Measurements from ENCODE around the gene YIF1A. TPM values are rescaled to one million over a fixed set of nuclear protein-coding genes. Genes with fewer than 3 reads are reported as not detected.
A peak's percentile ranks its signal among the peaks of the same experiment; 100 is the strongest.

Gene YIF1A
- total RNA-seq, 4 donors from 2014 or later, result 57.7 to 92.5 (median 85.4) TPM

DNA sequence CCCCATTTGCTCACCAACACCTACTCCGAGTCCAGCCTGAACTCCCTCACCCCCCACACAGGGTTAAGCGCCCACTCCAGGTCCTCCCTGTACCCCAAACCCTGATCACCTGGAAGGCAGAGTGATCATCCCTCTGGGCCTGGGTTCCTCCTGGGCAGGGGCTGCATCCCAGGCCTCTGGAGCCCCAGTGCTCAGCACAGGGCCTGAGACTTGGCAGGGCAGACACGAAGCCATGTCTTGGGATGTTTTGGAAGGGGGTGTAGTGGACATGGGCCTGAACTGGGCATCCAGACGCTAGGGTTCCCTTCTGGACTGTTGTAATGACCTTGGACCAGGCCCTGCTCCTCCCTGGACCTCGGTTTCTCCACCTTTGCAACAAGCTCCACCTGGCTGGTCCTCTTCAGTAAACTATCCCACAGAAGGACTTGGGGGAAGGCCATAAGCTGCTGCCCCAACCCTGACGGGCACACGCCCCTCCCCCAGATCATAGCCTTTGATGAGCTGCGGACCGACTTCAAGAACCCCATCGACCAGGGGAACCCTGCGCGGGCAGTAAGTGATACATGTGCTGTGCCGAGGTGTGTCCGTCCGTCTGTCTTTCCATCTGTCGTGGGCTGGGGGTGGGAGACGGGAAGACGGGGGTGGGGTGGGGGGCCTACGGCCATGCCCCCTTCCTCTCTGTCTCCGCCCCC, 7.0 kb downstream of the YIF1A start:
- intact Hi-C loops (cut with DNase I), result loop anchor here (5.0 kb wide), 1 partner anchor 60 kb away; no protein-coding TSS in a partner anchor
- H3K27ac ChIP-seq (replicated peaks in 1 of 4), result no peak overlapping the region
- WGBS, result 24% methylated on average over 11 of the region's 20 CpGs
- DNase-seq (ENCODE audit: extremely low spot score), result no peak
- no peaks in the 10 kb centered on the region for H3K27me3 ChIP-seq
- peaks cover 28 to 59% (median 34%) of the 10 kb centered on the region in 4 donors for H3K4me1 ChIP-seq
- no peak overlapping the region for H3K4me3 ChIP-seq
- peaks cover 0 to 32% (median 13%) of the 10 kb centered on the region in 4 donors for H3K36me3 ChIP-seq
- no peak for TF ChIP-seq EP300 (IDR thresholded peaks at IDR 0.05)
- H3K9me3 ChIP-seq, result no peaks in the 10 kb centered on the region

DNA sequence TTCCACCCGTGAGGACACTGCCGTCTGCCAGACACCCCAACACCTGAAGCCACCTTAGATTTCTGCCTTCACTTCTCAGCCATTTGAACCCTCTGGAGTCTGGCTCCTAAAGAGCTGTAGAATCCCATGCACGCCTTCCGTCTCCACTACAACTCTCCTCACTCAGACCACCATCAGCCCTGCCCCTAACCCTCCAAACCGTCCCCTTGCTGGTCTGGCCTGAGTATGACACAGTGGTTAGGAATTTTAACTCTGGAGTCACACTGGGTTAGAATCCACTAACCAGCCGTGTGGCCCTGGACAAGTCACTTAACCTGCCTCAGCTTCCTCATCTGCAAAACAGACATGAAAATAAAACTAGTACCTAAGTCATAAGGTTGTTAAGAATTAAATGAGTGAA, 7.9 kb downstream of the YIF1A start:
- Histone ChIP-seq H3K27me3 (no peaks in the 10 kb centered on the region), H3K27ac (replicated peaks in 1 of 4) (no peak overlapping the region), H3K36me3 (peaks cover 0 to 35% (median 22%) of the 10 kb centered on the region in 4 donors), H3K9me3 (no peaks in the 10 kb centered on the region), H3K4me1 (peaks cover 26 to 49% (median 32%) of the 10 kb centered on the region in 4 donors), H3K4me3 (no peak overlapping the region)
- TF ChIP-seq, protein P1, sequence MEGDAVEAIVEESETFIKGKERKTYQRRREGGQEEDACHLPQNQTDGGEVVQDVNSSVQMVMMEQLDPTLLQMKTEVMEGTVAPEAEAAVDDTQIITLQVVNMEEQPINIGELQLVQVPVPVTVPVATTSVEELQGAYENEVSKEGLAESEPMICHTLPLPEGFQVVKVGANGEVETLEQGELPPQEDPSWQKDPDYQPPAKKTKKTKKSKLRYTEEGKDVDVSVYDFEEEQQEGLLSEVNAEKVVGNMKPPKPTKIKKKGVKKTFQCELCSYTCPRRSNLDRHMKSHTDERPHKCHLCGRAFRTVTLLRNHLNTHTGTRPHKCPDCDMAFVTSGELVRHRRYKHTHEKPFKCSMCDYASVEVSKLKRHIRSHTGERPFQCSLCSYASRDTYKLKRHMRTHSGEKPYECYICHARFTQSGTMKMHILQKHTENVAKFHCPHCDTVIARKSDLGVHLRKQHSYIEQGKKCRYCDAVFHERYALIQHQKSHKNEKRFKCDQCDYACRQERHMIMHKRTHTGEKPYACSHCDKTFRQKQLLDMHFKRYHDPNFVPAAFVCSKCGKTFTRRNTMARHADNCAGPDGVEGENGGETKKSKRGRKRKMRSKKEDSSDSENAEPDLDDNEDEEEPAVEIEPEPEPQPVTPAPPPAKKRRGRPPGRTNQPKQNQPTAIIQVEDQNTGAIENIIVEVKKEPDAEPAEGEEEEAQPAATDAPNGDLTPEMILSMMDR (IDR thresholded peaks at IDR 0.05), result no peak
- TF ChIP-seq EP300 (IDR thresholded peaks at IDR 0.05), result no peak
- no peak for TF ChIP-seq POLR2AphosphoS5 (IDR thresholded peaks at IDR 0.05)
- no peak for TF ChIP-seq POLR2A (IDR thresholded peaks at IDR 0.05; ENCODE audit: low read depth)
- DNase-seq (ENCODE audit: extremely low spot score), result no peak
- WGBS, result 89% methylated on average over 6 of the region's 6 CpGs
- intact Hi-C loops (cut with DNase I), result loop anchor here (5.0 kb wide), 1 partner anchor 59 kb away; no protein-coding TSS in a partner anchor

DNA sequence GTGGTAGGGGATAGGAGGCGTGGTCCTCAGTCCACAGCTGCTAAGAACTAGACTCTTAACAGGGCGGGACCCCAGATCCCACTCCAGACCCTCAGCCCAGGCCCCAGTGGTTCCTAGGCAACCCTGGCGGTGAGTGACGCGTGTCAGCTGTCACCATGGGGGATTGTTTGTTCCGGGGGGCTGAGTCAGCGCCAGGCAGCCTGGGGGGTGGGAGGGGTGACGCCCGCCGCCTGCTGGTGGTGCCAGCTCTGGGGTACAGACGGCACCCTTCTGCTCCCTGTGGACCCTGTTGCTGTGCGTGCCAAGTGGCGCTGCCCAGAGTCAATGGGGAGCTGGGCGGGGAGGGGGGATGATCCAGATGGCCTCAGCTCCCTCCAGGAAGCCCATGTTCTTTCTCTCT, 8.5 kb downstream of the YIF1A start:
- H3K36me3 ChIP-seq, result peaks cover 0 to 38% (median 26%) of the 10 kb centered on the region in 4 donors
- H3K4me1 ChIP-seq, result peaks cover 20 to 44% (median 31%) of the 10 kb centered on the region in 4 donors
- no peaks in the 10 kb centered on the region for H3K9me3 ChIP-seq
- H3K4me3 ChIP-seq, result no peak overlapping the region
- DNase-seq (ENCODE audit: extremely low spot score), result no peak
- TF ChIP-seq POLR2AphosphoS5 (IDR thresholded peaks at IDR 0.05) (no peak), EP300 (IDR thresholded peaks at IDR 0.05) (no peak), POLR2A (IDR thresholded peaks at IDR 0.05; ENCODE audit: low read depth) (no peak)
- TF ChIP-seq, protein P1 (IDR thresholded peaks at IDR 0.05), result no peak
- no peak overlapping the region for H3K27ac ChIP-seq (replicated peaks in 1 of 4)
- 87% methylated on average over 13 of the region's 14 CpGs for WGBS
- intact Hi-C loops (cut with DNase I), result loop anchor here (5.0 kb wide), 1 partner anchor 58 kb away; no protein-coding TSS in a partner anchor
- no peaks in the 10 kb centered on the region for H3K27me3 ChIP-seq

DNA sequence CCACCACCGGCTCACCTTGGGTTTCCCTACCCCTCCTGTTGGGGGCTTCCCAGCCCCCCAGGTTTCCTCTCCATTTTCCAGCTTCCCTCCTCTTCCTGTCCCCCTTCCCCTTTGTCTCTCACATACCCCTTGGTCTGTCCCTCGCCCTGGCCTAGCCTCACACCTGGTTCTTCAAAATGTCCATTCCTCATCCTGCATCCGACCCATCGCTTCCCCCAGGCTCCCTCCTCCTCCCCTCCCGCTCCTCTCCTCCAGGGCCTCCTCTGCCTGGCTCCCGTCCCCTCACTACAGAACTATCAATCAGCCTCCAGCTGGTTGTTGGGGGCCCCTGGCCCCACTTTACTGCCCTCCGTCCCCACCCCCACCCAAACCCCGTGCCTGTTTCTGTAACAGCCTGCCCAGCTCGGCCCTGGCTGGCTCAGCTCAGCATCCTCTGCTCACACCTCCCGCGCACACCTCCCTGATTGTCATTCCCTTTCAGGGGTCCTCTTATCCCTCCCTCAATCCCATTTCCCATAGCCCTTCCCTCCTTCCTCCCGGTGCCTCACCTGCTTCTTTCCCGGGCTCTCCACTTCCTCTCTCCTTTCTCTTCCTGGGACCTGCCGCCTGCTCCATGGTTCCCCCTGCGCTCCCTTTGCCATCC, 9.7 kb downstream of the YIF1A start:
- no peak for DNase-seq (ENCODE audit: extremely low spot score)
- TF ChIP-seq EP300 (IDR thresholded peaks at IDR 0.05) (no peak), POLR2AphosphoS5 (IDR thresholded peaks at IDR 0.05) (no peak), POLR2A (IDR thresholded peaks at IDR 0.05; ENCODE audit: low read depth) (no peak)
- TF ChIP-seq, protein P1 (IDR thresholded peaks at IDR 0.05), result no peak
- Histone ChIP-seq H3K4me3 (no peak overlapping the region), H3K9me3 (no peaks in the 10 kb centered on the region), H3K36me3 (peaks cover 8 to 38% (median 30%) of the 10 kb centered on the region in 4 donors), H3K4me1 (peaks cover 17 to 37% (median 29%) of the 10 kb centered on the region in 4 donors), H3K27ac (replicated peaks in 1 of 4) (no peak overlapping the region), H3K27me3 (no peaks in the 10 kb centered on the region)
- intact Hi-C loops (cut with DNase I), result no loop called here
- 62% methylated on average over 15 of the region's 15 CpGs for WGBS

DNA sequence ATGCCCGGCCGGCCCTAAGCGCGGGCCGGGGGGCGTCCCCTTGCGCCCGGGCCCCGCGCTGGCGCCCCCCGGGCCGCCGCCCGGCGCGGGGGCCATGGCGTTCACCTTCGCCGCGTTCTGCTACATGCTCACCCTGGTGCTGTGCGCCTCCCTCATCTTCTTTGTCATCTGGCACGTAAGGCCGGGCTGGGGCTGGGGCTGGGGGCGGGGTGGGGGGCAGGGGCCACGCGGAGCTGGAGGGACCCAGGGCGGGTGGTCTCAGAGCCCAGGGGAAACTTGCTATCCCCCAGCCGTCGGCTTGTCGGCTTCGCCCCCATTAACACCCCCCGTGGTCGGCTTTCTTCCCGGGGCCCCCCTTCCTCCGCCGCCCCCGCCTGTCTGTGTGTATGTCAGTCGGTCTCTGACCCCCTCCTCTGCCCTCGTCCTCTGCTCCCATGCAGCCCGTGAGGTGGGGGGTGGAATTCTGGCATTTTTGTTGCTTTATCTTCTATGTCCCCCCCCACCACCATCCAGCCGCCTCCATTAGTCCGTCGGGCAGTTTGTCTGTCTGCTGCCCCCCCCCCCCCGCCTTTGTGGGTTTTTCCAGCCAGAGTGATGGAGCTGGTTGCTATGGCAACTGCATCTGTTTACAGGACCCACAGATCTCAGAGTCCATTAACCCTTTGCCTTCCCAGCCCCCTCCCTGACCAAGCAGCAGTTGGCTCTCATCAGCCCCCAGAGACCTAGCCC, 10.4 kb downstream of the YIF1A start:
- TF ChIP-seq, protein P1 (IDR thresholded peaks at IDR 0.05), result no peak
- TF ChIP-seq EP300 (IDR thresholded peaks at IDR 0.05) (no peak), POLR2AphosphoS5 (IDR thresholded peaks at IDR 0.05) (no peak)
- H3K36me3 ChIP-seq, result peaks cover 15 to 38% (median 34%) of the 10 kb centered on the region in 4 donors
- 7% methylated on average over 6 of the region's 45 CpGs for WGBS
- H3K27me3 ChIP-seq, result no peaks in the 10 kb centered on the region
- peaks cover 17 to 37% (median 29%) of the 10 kb centered on the region in 4 donors for H3K4me1 ChIP-seq
- intact Hi-C loops (cut with DNase I), result no loop called here
- H3K4me3 ChIP-seq, result peak overlapping the region; percentile 44 to 56 (median 50)
- H3K9me3 ChIP-seq, result no peaks in the 10 kb centered on the region
- no peak overlapping the region for H3K27ac ChIP-seq (replicated peaks in 1 of 4)
- DNase-seq (ENCODE audit: extremely low spot score), result no peak

Measured in esophagus muscularis mucosa (tissue), 4 donors.